ENCODE results near the gene ATG2B.

The ATG2B gene

GRCh38 chr14:96398921-96399320 lies 35.8 kb upstream of the ATG2B start:
- Histone ChIP-seq H3K36me3 (ENCODE audit: insufficient read depth, low read length) (no peaks in the 10 kb centered on the region), H3K4me2 (ENCODE audit: low read length) (no peak overlapping the region), H3F3A (ENCODE audit: insufficient read depth, low read length) (no peaks in the 10 kb centered on the region), H3K9me3 (ENCODE audit: low read length) (no peaks in the 10 kb centered on the region), H2AFZ (ENCODE audit: low read length) (no peak overlapping the region), H3K9ac (ENCODE audit: low read length) (no peak overlapping the region), H3K4me1 (ENCODE audit: insufficient read depth, low read length, severe bottlenecking) (no peaks in the 10 kb centered on the region), H4K20me1 (ENCODE audit: insufficient read depth, low read length) (no peaks in the 10 kb centered on the region), H3K9me2 (ENCODE audit: low read depth, low read length) (no peaks in the 10 kb centered on the region), H3K4me3 (ENCODE audit: low read depth, low read length, poor library complexity, severe bottlenecking) (no peak overlapping the region), H3K79me2 (ENCODE audit: insufficient read depth, low read length) (no peaks in the 10 kb centered on the region), H3K27me3 (ENCODE audit: insufficient read depth, low read length) (no peaks in the 10 kb centered on the region), H3K27ac (ENCODE audit: low read depth, low read length, poor library complexity, severe bottlenecking) (no peak overlapping the region)
- no peak for TF ChIP-seq CTCF (IDR thresholded peaks at IDR 0.05; ENCODE audit: low read length)
- TF ChIP-seq EZH2 (IDR thresholded peaks at IDR 0.05; ENCODE audit: borderline replicate concordance, low read length), result no peak

DNA sequence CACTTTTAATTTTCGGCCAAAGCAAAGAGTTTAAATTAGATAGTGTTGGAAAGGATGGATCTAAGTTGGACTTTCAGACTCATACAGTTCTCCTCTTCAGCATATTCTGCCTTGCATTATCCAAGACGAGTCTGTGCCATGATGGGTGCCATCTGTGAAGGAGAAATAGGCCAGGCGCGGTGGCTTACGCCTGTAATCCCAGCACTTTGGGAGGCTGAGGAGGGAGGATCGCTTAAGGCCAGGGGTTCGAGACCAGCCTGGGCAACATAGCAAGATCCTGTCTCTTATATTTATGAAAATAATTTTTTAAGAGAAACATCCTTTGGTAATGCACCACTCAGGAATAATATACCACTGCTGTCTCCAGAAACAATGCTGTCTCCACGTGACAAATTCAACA lies 35.3 kb upstream of the ATG2B start:
- H3K4me2 ChIP-seq (ENCODE audit: low read length), result no peak overlapping the region
- no peaks in the 10 kb centered on the region for H4K20me1 ChIP-seq (ENCODE audit: insufficient read depth, low read length)
- H3K4me3 ChIP-seq (ENCODE audit: low read depth, low read length, poor library complexity, severe bottlenecking), result no peak overlapping the region
- H3K27me3 ChIP-seq (ENCODE audit: insufficient read depth, low read length), result no peaks in the 10 kb centered on the region
- H2AFZ ChIP-seq (ENCODE audit: low read length), result no peak overlapping the region
- H3K4me1 ChIP-seq (ENCODE audit: insufficient read depth, low read length, severe bottlenecking), result no peaks in the 10 kb centered on the region
- no peak for TF ChIP-seq EZH2 (IDR thresholded peaks at IDR 0.05; ENCODE audit: borderline replicate concordance, low read length)
- TF ChIP-seq CTCF (IDR thresholded peaks at IDR 0.05; ENCODE audit: low read length), result no peak
- no peaks in the 10 kb centered on the region for H3K9me2 ChIP-seq (ENCODE audit: low read depth, low read length)
- H3K27ac ChIP-seq (ENCODE audit: low read depth, low read length, poor library complexity, severe bottlenecking), result no peak overlapping the region
- no peaks in the 10 kb centered on the region for H3K36me3 ChIP-seq (ENCODE audit: insufficient read depth, low read length)
- no peaks in the 10 kb centered on the region for H3K79me2 ChIP-seq (ENCODE audit: insufficient read depth, low read length)
- no peaks in the 10 kb centered on the region for H3F3A ChIP-seq (ENCODE audit: insufficient read depth, low read length)
- H3K9me3 ChIP-seq (ENCODE audit: low read length), result no peaks in the 10 kb centered on the region
- no peak overlapping the region for H3K9ac ChIP-seq (ENCODE audit: low read length)

DNA sequence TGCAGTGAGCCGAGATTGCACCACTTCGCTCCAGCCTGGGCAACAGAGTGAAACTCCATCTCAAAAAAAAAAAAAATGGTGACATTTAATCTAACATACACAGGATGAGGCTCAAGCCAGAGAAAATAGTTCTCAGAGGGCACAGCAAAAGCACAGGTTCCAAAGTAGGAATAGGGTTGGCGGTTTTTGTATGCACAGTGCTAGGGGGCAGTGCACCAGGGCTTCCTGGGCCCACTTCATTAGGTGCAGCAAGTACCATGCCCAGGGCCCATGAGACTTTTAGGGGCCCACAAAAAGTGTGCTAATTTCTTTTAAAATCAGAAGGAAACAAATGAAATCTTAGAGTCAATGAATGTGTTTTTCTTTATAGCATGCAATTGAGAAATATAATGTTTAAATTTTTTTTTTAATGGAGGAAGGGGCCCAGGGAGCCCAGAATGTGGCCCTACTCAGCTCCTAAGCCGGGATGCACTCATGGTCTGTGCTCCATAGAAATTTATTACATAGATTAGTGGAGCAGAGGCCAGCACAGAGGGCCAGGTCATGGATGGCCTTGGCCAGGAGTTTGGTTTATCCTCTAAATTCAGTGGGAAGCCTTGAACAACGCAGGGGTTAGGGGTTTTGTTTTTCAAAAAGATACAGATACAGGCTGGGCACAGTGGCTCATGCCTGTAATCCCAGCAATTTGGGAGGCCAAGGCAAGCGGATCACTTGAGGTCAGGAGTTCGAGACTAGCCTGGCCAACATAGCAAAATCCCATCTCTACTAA lies 31.1 kb upstream of the ATG2B start:
- TF ChIP-seq CTCF (IDR thresholded peaks at IDR 0.05; ENCODE audit: low read length), result no peak
- TF ChIP-seq EZH2 (IDR thresholded peaks at IDR 0.05; ENCODE audit: borderline replicate concordance, low read length), result no peak
- Histone ChIP-seq H3K9ac (ENCODE audit: low read length) (no peak overlapping the region), H3K36me3 (ENCODE audit: insufficient read depth, low read length) (no peaks in the 10 kb centered on the region), H3K9me3 (ENCODE audit: low read length) (no peaks in the 10 kb centered on the region), H3K9me2 (ENCODE audit: low read depth, low read length) (no peaks in the 10 kb centered on the region), H2AFZ (ENCODE audit: low read length) (no peak overlapping the region), H3K4me1 (ENCODE audit: insufficient read depth, low read length, severe bottlenecking) (peaks cover 17% of the 10 kb centered on the region), H3F3A (ENCODE audit: insufficient read depth, low read length) (no peaks in the 10 kb centered on the region), H3K27ac (ENCODE audit: low read depth, low read length, poor library complexity, severe bottlenecking) (no peak overlapping the region), H3K79me2 (ENCODE audit: insufficient read depth, low read length) (no peaks in the 10 kb centered on the region), H4K20me1 (ENCODE audit: insufficient read depth, low read length) (no peaks in the 10 kb centered on the region), H3K4me2 (ENCODE audit: low read length) (no peak overlapping the region), H3K4me3 (ENCODE audit: low read depth, low read length, poor library complexity, severe bottlenecking) (no peak overlapping the region), H3K27me3 (ENCODE audit: insufficient read depth, low read length) (no peaks in the 10 kb centered on the region)

Measured in OCI-LY1 (cell line).